SJSA1 (cell line): ENCODE data around the gene SPAG4. TPM values are rescaled to one million over a fixed set of nuclear protein-coding genes. Genes with fewer than 3 reads are reported as not detected.

ENCODE experiments used
- DNase-seq, 2 experiments: peaks; one replicate each; pipeline ENCODE4 v3.0.0-alpha.2; 2015 to 2020; ENCODE audit warnings: low spot score in 2 of 2, low read depth in 1 of 2
- H3K27ac ChIP-seq: fragments of 250-450 bp; sonication (Bioruptor Pico); 2 replicates; pipeline ENCODE4 v1.5.1; 2020; ENCODE audit warnings: mild to moderate bottlenecking, moderate library complexity
- H3K27me3 ChIP-seq: fragments of 250-450 bp; sonication (Bioruptor Pico); replicated peaks from 2 replicates; pipeline ENCODE4 v1.5.1; 2020; ENCODE audit warnings: mild to moderate bottlenecking, moderate library complexity
- H3K36me3 ChIP-seq: fragments of 250-450 bp; sonication (Bioruptor Pico); 2 replicates; pipeline ENCODE4 v1.5.1; 2020; ENCODE audit warnings: mild to moderate bottlenecking
- H3K4me1 ChIP-seq: fragments of 250-450 bp; sonication (Bioruptor Pico); replicated peaks from 2 replicates; pipeline ENCODE4 v1.6.1; 2021; ENCODE audit warnings: mild to moderate bottlenecking
- H3K4me3 ChIP-seq: fragments of 250-450 bp; sonication (Bioruptor Pico); 2 replicates; pipeline ENCODE4 v1.5.1; 2020; ENCODE audit warnings: mild to moderate bottlenecking
- H3K9me3 ChIP-seq: fragments of 250-450 bp; sonication (Bioruptor Pico); replicated peaks from 2 replicates; pipeline ENCODE4 v1.5.1; 2020; ENCODE audit warnings: mild to moderate bottlenecking
- total RNA-seq: library from RNA; depleted of rRNA; stranded (reverse); fragments of >200 nt; shearing (Covaris generic); gene quantifications from 2 replicates; pipeline ENCODE4 v1.2.3, GENCODE V29; 2014

The SPAG4 gene
- total RNA-seq, 1 experiment from 2014 or later, result 0.87 TPM

GRCh38 chr20:35588397-35588796 lies 27.2 kb upstream of the SPAG4 start:
- H3K4me1 ChIP-seq, result no peaks in the 10 kb centered on the region
- no peaks in the 10 kb centered on the region for H3K27me3 ChIP-seq
- no peak for DNase-seq
- no peaks in the 10 kb centered on the region for H3K9me3 ChIP-seq
- no peak overlapping the region for H3K4me3 ChIP-seq
- no peak overlapping the region for H3K27ac ChIP-seq
- no peaks in the 10 kb centered on the region for H3K36me3 ChIP-seq

GRCh38 chr20:35592339-35592974 lies 23.2 kb upstream of the SPAG4 start:
- Histone ChIP-seq H3K36me3 (no peaks in the 10 kb centered on the region), H3K27ac (no peak overlapping the region), H3K4me1 (no peaks in the 10 kb centered on the region), H3K9me3 (no peaks in the 10 kb centered on the region), H3K27me3 (0 out of 2 replicates have a peak, but pooled peaks cover under 1% of the 10 kb centered on the region), H3K4me3 (no peak overlapping the region)
- DNase-seq, result no peak

- peaks cover 20% of the 10 kb centered on the region for H3K27me3 ChIP-seq
- no peaks in the 10 kb centered on the region for H3K36me3 ChIP-seq
- no peaks in the 10 kb centered on the region for H3K9me3 ChIP-seq
- no peaks in the 10 kb centered on the region for H3K4me1 ChIP-seq
- H3K27ac ChIP-seq, result no peak overlapping the region
- no peak overlapping the region for H3K4me3 ChIP-seq
- DNase-seq, result no peak
Measured at GRCh38 chr20:35595456-35595855, 20.2 kb upstream of the SPAG4 start.

- Histone ChIP-seq H3K9me3 (no peaks in the 10 kb centered on the region), H3K36me3 (no peaks in the 10 kb centered on the region), H3K4me3 (no peak overlapping the region), H3K27me3 (peaks cover 24% of the 10 kb centered on the region), H3K27ac (no peak overlapping the region), H3K4me1 (peaks cover 4% of the 10 kb centered on the region)
- DNase-seq, result no peak
Measured at GRCh38 chr20:35595901-35596300, 19.7 kb upstream of the SPAG4 start.

GRCh38 chr20:35597186-35597585 lies 18.4 kb upstream of the SPAG4 start:
- H3K27me3 ChIP-seq, result peaks cover 36% of the 10 kb centered on the region
- no peak overlapping the region for H3K27ac ChIP-seq
- peaks cover 5% of the 10 kb centered on the region; the same call in 1 of the 2 replicates for H3K9me3 ChIP-seq
- no peak overlapping the region for H3K4me3 ChIP-seq
- peaks cover 15% of the 10 kb centered on the region for H3K4me1 ChIP-seq
- no peak for DNase-seq
- no peaks in the 10 kb centered on the region for H3K36me3 ChIP-seq

GRCh38 chr20:35598476-35598875 lies 17.2 kb upstream of the SPAG4 start:
- Histone ChIP-seq H3K36me3 (no peaks in the 10 kb centered on the region), H3K4me3 (no peak overlapping the region), H3K9me3 (peaks cover 5% of the 10 kb centered on the region; the same call in 1 of the 2 replicates), H3K27ac (no peak overlapping the region), H3K4me1 (peaks cover 15% of the 10 kb centered on the region), H3K27me3 (peaks cover 36% of the 10 kb centered on the region)
- no peak for DNase-seq

GRCh38 chr20:35598899-35599775 lies 16.5 kb upstream of the SPAG4 start:
- Histone ChIP-seq H3K4me1 (peaks cover 15% of the 10 kb centered on the region), H3K27ac (no peak overlapping the region), H3K27me3 (peaks cover 36% of the 10 kb centered on the region), H3K9me3 (peaks cover 5% of the 10 kb centered on the region; the same call in 1 of the 2 replicates), H3K36me3 (no peaks in the 10 kb centered on the region), H3K4me3 (no peak overlapping the region)
- no peak for DNase-seq

- DNase-seq, result no peak
- Histone ChIP-seq H3K27ac (no peak overlapping the region), H3K27me3 (peaks cover 36% of the 10 kb centered on the region), H3K9me3 (peaks cover 5% of the 10 kb centered on the region; the same call in 1 of the 2 replicates), H3K4me1 (peaks cover 15% of the 10 kb centered on the region), H3K4me3 (no peak overlapping the region), H3K36me3 (no peaks in the 10 kb centered on the region)
Measured at GRCh38 chr20:35599776-35600120, 15.9 kb upstream of the SPAG4 start.

- H3K4me3 ChIP-seq, result peak overlapping the region; percentile 13; the same call in 1 of the 2 replicates
- no peak for DNase-seq
- H3K4me1 ChIP-seq, result peaks cover 15% of the 10 kb centered on the region
- H3K27ac ChIP-seq, result no peak overlapping the region
- peaks cover 5% of the 10 kb centered on the region; the same call in 1 of the 2 replicates for H3K9me3 ChIP-seq
- no peaks in the 10 kb centered on the region for H3K36me3 ChIP-seq
- H3K27me3 ChIP-seq, result peaks cover 36% of the 10 kb centered on the region
Measured at GRCh38 chr20:35600176-35600992, 15.2 kb upstream of the SPAG4 start.

GRCh38 chr20:35600993-35601973 lies 14.3 kb upstream of the SPAG4 start:
- H3K27me3 ChIP-seq, result peaks cover 36% of the 10 kb centered on the region
- peak; percentile 56 to 68 for DNase-seq

GRCh38 chr20:35601990-35602389 lies 13.6 kb upstream of the SPAG4 start:
- H3K27me3 ChIP-seq, result peaks cover 36% of the 10 kb centered on the region
- H3K36me3 ChIP-seq, result no peaks in the 10 kb centered on the region
- H3K4me3 ChIP-seq, result peak overlapping the region; percentile 13; the same call in 1 of the 2 replicates
- no peak for DNase-seq
- H3K9me3 ChIP-seq, result peaks cover 5% of the 10 kb centered on the region; the same call in 1 of the 2 replicates
- H3K4me1 ChIP-seq, result peaks cover 15% of the 10 kb centered on the region
- no peak overlapping the region for H3K27ac ChIP-seq

More at GRCh38 chr20:35600993-35601973, 14.3 kb upstream of the SPAG4 start:
- Histone ChIP-seq H3K27ac (no peak overlapping the region), H3K36me3 (no peaks in the 10 kb centered on the region), H3K9me3 (peaks cover 5% of the 10 kb centered on the region; the same call in 1 of the 2 replicates), H3K4me1 (peaks cover 15% of the 10 kb centered on the region), H3K4me3 (peak overlapping the region; percentile 13)

GRCh38 chr20:35602851-35603495 lies 12.7 kb upstream of the SPAG4 start:
- Histone ChIP-seq H3K27ac (no peak overlapping the region), H3K4me1 (peaks cover 15% of the 10 kb centered on the region), H3K4me3 (no peak overlapping the region)

More at GRCh38 chr20:35602851-35603495, 12.7 kb upstream of the SPAG4 start:
- Histone ChIP-seq H3K36me3 (no peaks in the 10 kb centered on the region), H3K27me3 (peaks cover 31% of the 10 kb centered on the region), H3K9me3 (peaks cover 5% of the 10 kb centered on the region; the same call in 1 of the 2 replicates)
- no peak for DNase-seq
